ENCODE data around the gene TANK. TPM values are rescaled to one million over a fixed set of nuclear protein-coding genes. Genes with fewer than 3 reads are reported as not detected.

TANK gene
- total and polyA plus RNA-seq, 2 donors (not counting 3 experiments of a cell fraction or from before 2014, with no cell fraction given): 33.3 to 83.2 TPM

DNA sequence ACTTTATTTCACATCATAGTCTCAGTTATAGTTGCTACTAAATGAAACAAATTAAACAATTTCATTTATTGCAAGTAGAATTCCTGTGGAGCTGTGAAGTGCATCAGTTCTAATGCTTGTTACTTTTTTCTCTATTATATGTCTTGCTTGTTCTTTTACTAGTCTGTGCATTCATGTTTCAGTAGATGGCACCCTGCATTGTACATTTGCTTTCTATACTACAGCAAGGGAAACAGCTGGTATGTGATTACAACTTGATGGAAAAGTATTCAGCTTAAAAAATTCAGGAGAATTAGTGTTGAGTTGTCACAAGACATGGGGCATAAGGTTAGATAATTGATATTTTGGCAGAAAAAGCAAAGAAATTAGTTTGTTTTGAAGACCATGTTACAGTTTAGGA is 72.3 kb downstream of the TANK start:
- Histone ChIP-seq H3K36me3 (ENCODE audit: control insufficient read depth in 2 of 2, extremely low read depth in 1 of 2, insufficient read depth in 2 of 2, low read length in 2 of 2) (peaks cover 2 to 16% of the 10 kb centered on the region in 2 experiments), H3K9ac (replicated peaks; ENCODE audit: extremely low read depth, insufficient read depth, low read length) (no peak overlapping the region), H3K4me1 (ENCODE audit: control insufficient read depth, extremely low read depth, insufficient read depth, low read length) (peaks cover 10% of the 10 kb centered on the region), H3K4me3 (replicated peaks in 1 of 3; ENCODE audit: insufficient read depth in 1 of 3, low read depth in 1 of 3, low read length in 3 of 3) (no peak overlapping the region), H3K4me2 (ENCODE audit: insufficient read depth, low read length) (no peak overlapping the region), H3K79me2 (ENCODE audit: control insufficient read depth, insufficient read depth, low read length) (no peaks in the 10 kb centered on the region), H2AFZ (ENCODE audit: low read depth, low read length) (no peak overlapping the region), H3K27me3 (ENCODE audit: control insufficient read depth in 2 of 2, insufficient read depth in 2 of 2, low read length in 2 of 2) (no peaks in the 10 kb centered on the region), H3K9me1 (replicated peaks; ENCODE audit: control insufficient read depth, extremely low read depth, insufficient read depth, low read length) (no peaks in the 10 kb centered on the region), H3K27ac (ENCODE audit: insufficient read depth, low read depth, low read length) (no peak overlapping the region), H4K20me1 (replicated peaks; ENCODE audit: control insufficient read depth, extremely low read depth, insufficient read depth, low read length) (no peaks in the 10 kb centered on the region), H3K9me3 (replicated peaks; ENCODE audit: control insufficient read depth, insufficient read depth, low read length) (no peaks in the 10 kb centered on the region)
- dilution Hi-C loops (cut with MboI; ENCODE audit: extremely low pct_ligation_motif_present, low sequenced_read_pairs): no loop called here
- FAIRE-seq (no peak), DNase-seq (ENCODE audit: low read depth, low spot score) (no peak)
- no TSS peak for BruUV-seq (replicated peaks)
- no peak for TF ChIP-seq POLR2AphosphoS5 (IDR thresholded peaks at IDR 0.05; ENCODE audit: insufficient read depth, low read depth, low read length)
- no peak for TF ChIP-seq EZH2 (IDR thresholded peaks at IDR 0.05; ENCODE audit: borderline replicate concordance, low read depth, low read length, severe bottlenecking)
- TF ChIP-seq GATA2 (IDR thresholded peaks at IDR 0.05; ENCODE audit: insufficient read depth, insufficient read length, low read depth, low read length): no peak
- TF ChIP-seq JUN (IDR thresholded peaks at IDR 0.05; ENCODE audit: borderline replicate concordance, insufficient read depth, insufficient read length, low read depth): no peak
- TF ChIP-seq POLR2A (IDR thresholded peaks at IDR 0.05; ENCODE audit: low read depth, low read length): no peak
- ChIA-PET CTCF (interaction anchor here (0.9 to 6.4 kb wide), 8 partner anchors 10 to 41 kb away, joined by 3 to 44 read pairs (median 4); no protein-coding TSS in a partner anchor), POLR2A (no interaction called here)
- intact Hi-C loops (cut with micrococcal nuclease): no loop called here

GRCh38 chr2:161233858-161234431 is 73.7 kb downstream of the TANK start:
- Histone ChIP-seq H3K27ac (ENCODE audit: insufficient read depth, low read depth, low read length) (no peak overlapping the region), H3K4me1 (ENCODE audit: control insufficient read depth, extremely low read depth, insufficient read depth, low read length) (peaks cover 12% of the 10 kb centered on the region), H3K4me3 (replicated peaks in 1 of 3; ENCODE audit: insufficient read depth in 1 of 3, low read depth in 1 of 3, low read length in 3 of 3) (no peak overlapping the region), H3K9ac (replicated peaks; ENCODE audit: extremely low read depth, insufficient read depth, low read length) (no peak overlapping the region), H3K79me2 (ENCODE audit: control insufficient read depth, insufficient read depth, low read length) (no peaks in the 10 kb centered on the region), H2AFZ (ENCODE audit: low read depth, low read length) (no peak overlapping the region), H3K36me3 (ENCODE audit: control insufficient read depth in 2 of 2, extremely low read depth in 1 of 2, insufficient read depth in 2 of 2, low read length in 2 of 2) (peaks cover 2 to 15% of the 10 kb centered on the region in 2 experiments), H3K9me3 (replicated peaks; ENCODE audit: control insufficient read depth, insufficient read depth, low read length) (no peaks in the 10 kb centered on the region), H3K4me2 (ENCODE audit: insufficient read depth, low read length) (no peak overlapping the region), H4K20me1 (replicated peaks; ENCODE audit: control insufficient read depth, extremely low read depth, insufficient read depth, low read length) (no peaks in the 10 kb centered on the region), H3K9me1 (replicated peaks; ENCODE audit: control insufficient read depth, extremely low read depth, insufficient read depth, low read length) (no peaks in the 10 kb centered on the region), H3K27me3 (ENCODE audit: control insufficient read depth in 2 of 2, insufficient read depth in 2 of 2, low read length in 2 of 2) (no peaks in the 10 kb centered on the region)
- dilution Hi-C loops (cut with MboI; ENCODE audit: extremely low pct_ligation_motif_present, low sequenced_read_pairs) (no loop called here), intact Hi-C loops (cut with micrococcal nuclease) (no loop called here)
- TF ChIP-seq FOS (IDR thresholded peaks at IDR 0.05; ENCODE audit: borderline replicate concordance, insufficient read depth, low read length) (no peak), GATA2 (IDR thresholded peaks at IDR 0.05; ENCODE audit: insufficient read depth, insufficient read length, low read depth, low read length) (no peak), MAX (IDR thresholded peaks at IDR 0.05; ENCODE audit: insufficient read depth, insufficient read length) (no peak), POLR2AphosphoS5 (IDR thresholded peaks at IDR 0.05; ENCODE audit: insufficient read depth, low read depth, low read length) (no peak), JUN (IDR thresholded peaks at IDR 0.05; ENCODE audit: borderline replicate concordance, insufficient read depth, insufficient read length, low read depth) (no peak), POLR2A (IDR thresholded peaks at IDR 0.05; ENCODE audit: low read depth, low read length) (no peak)
- TF ChIP-seq, protein P1, sequence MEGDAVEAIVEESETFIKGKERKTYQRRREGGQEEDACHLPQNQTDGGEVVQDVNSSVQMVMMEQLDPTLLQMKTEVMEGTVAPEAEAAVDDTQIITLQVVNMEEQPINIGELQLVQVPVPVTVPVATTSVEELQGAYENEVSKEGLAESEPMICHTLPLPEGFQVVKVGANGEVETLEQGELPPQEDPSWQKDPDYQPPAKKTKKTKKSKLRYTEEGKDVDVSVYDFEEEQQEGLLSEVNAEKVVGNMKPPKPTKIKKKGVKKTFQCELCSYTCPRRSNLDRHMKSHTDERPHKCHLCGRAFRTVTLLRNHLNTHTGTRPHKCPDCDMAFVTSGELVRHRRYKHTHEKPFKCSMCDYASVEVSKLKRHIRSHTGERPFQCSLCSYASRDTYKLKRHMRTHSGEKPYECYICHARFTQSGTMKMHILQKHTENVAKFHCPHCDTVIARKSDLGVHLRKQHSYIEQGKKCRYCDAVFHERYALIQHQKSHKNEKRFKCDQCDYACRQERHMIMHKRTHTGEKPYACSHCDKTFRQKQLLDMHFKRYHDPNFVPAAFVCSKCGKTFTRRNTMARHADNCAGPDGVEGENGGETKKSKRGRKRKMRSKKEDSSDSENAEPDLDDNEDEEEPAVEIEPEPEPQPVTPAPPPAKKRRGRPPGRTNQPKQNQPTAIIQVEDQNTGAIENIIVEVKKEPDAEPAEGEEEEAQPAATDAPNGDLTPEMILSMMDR (IDR thresholded peaks at IDR 0.05; ENCODE audit: extremely low read depth in 1 of 2, insufficient read depth in 1 of 2, low read depth in 1 of 2, low read length in 2 of 2): no peak
- BruUV-seq (replicated peaks): no TSS peak
- DNase-seq (ENCODE audit: low read depth, low spot score) (no peak), FAIRE-seq (no peak)
- ChIA-PET POLR2A (no interaction called here), CTCF (interaction anchor here (6.4 kb wide), 1 partner anchor 11 kb away, joined by 44 read pairs; no protein-coding TSS in a partner anchor)
